AG04449 (cell line): ENCODE results near the gene TSEN2.

Experiments
- CTCF ChIA-PET: fragments of 350-600 bp; formaldehyde crosslinking; extraction: SDS; loops from one replicate; lab custom pipeline; 2021; ENCODE audit warnings: antibody characterized with exemption; lab: Yijun Ruan, JAX
- POLR2A ChIA-PET: fragments of 400-600, 350-600 bp; formaldehyde crosslinking; extraction: SDS; loops from one replicate; lab custom pipeline; 2020; ENCODE audit warnings: antibody characterized with exemption, inconsistent platforms; lab: Yijun Ruan, JAX
- DNase-seq: peaks from one replicate; pipeline ENCODE4 v3.0.0-alpha.2; 2010; ENCODE audit warnings: low read depth, low spot score
- H3K4me3 ChIP-seq: 2 replicates; pipeline ENCODE4 v1.5.1; 2011; ENCODE audit warnings: low read depth, mild to moderate bottlenecking, control low read depth, low read length
- CTCF ChIP-seq: IDR thresholded peaks from one replicate; pipeline ENCODE4 v1.5.1; 2011; ENCODE audit warnings: mild to moderate bottlenecking, moderate library complexity, low read length, control low read depth, inconsistent platforms; ENCODE audit not compliant: insufficient read depth; ENCODE audit errors: missing control alignments

Gene TSEN2

GRCh38 chr3:12553921-12554391 lies 69.7 kb downstream of the TSEN2 start:
- peak overlapping the region; percentile 56 for H3K4me3 ChIP-seq
- no peak for DNase-seq
- TF ChIP-seq CTCF = no peak
- CTCF ChIA-PET = interaction anchor here (0.6 to 1.2 kb wide), 6 partner anchors 8 to 418 kb away, joined by 3 to 4 read pairs (median 3); no protein-coding TSS in a partner anchor
- POLR2A ChIA-PET = no interaction called here

- CTCF ChIA-PET = no interaction called here
- no peak for DNase-seq
- POLR2A ChIA-PET = no interaction called here
- H3K4me3 ChIP-seq = peak overlapping the region; percentile 93
- TF ChIP-seq CTCF = no peak
Measured at GRCh38 chr3:12556314-12556689, 72.0 kb downstream of the TSEN2 start.

GRCh38 chr3:12556690-12557472 lies 72.6 kb downstream of the TSEN2 start, which contains the start of gene MKRN2:
Gene MKRN2 (plus strand): TSS chr3:12557087. CDS start chr3:12557151, 64 bp downstream.
- peak within 1 kb of the TSS; percentile 93 for H3K4me3 ChIP-seq
- TF ChIP-seq CTCF = no peak
- peak; percentile 16 for DNase-seq
- ChIA-PET CTCF (no interaction called here), POLR2A (interaction anchor here (1.4 kb wide), 1 partner anchor 42 kb away, joined by 3 read pairs; no protein-coding TSS in a partner anchor)

GRCh38 chr3:12557473-12558100 lies 73.3 kb downstream of the TSEN2 start:
- no peak for TF ChIP-seq CTCF
- CTCF ChIA-PET = interaction anchor here (1.1 to 4.5 kb wide), 4 partner anchors 12 to 162 kb away, joined by 3 to 15 read pairs (median 4); no protein-coding TSS in a partner anchor
- POLR2A ChIA-PET = interaction anchor here (1.4 kb wide), 1 partner anchor 41 kb away, joined by 3 read pairs; no protein-coding TSS in a partner anchor
- H3K4me3 ChIP-seq = peak overlapping the region; percentile 93
- no peak for DNase-seq

GRCh38 chr3:12558706-12559105 lies 74.4 kb downstream of the TSEN2 start:
- ChIA-PET CTCF (interaction anchor here (1.0 to 4.5 kb wide), 8 partner anchors 11 to 283 kb away, joined by 3 to 15 read pairs (median 4); partner anchors contain the start of gene RPL32), POLR2A (no interaction called here)
- DNase-seq = no peak
- TF ChIP-seq CTCF = no peak
- H3K4me3 ChIP-seq = no peak overlapping the region
